ENCODE results near the gene ERBB2.
A peak's percentile ranks its signal among the peaks of the same experiment; 100 is the strongest.
"Not testable (repeated sequence)": the region's sequence is repeated elsewhere in the genome, so short reads cannot be mapped to it uniquely, and the experiment has no call there.

The ERBB2 gene

DNA sequence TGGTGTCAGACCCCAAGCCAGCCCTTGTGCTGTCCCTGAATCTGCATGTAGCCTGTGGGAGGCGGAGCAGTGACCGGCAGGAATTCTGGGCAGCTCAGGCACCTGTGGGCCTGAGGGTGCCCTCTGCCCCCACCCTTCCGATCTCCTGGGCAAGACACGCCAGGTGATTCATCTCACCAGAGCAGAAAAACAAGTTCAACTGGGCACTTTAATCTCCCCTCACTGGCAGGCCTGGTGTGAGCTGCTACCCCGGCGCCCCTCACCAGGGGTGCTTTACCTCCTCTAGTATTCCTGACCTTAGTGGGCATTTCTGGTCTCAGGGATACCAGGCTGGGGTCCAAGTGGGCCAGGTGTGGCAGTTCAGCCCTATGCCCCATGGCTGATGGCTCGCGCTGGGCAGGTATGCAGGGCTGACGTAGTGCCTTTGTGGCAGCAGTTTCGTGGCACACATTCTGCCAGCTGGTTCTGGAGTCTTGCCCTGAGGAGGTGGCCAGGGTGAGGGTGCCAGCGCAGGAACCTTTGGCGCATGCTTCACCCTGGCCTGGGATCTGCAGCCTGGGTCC is 6.0 kb downstream of the ERBB2 start:
- DNase-seq: no peak

DNA sequence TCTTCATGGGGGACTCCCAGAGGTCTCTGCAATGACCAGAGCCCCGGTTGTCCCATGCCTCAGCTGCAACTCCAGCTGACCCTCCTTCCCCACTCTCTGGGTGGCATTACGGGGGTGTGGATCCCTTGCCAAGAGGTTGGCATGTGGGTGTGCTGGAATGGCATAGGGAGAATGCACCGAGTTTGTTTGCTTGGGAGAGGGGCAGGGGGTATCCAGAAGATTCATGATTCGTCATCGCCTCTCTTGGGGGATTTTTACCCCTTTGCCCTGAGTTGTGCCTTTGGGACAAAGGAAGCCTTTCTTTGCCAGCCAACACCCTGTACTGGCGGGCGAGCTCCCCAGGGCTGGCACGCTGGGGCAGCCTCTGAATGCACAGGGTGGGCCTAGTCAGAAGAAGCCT is 6.5 kb downstream of the ERBB2 start:
- DNase-seq: no peak

DNA sequence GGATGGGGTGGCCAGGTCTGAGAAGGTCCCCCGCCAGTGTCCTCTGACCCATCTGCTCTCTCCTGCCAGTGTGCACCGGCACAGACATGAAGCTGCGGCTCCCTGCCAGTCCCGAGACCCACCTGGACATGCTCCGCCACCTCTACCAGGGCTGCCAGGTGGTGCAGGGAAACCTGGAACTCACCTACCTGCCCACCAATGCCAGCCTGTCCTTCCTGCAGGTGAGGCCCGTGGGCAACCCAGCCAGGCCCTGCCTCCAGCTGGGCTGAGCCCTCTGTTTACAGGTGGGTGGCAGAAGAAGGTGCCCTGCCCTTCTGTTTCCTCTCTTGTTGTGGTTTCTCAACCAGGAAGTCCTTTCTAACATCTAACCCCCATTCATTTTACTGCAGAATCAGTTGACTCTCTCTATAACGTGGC is 7.1 kb downstream of the ERBB2 start:
- DNase-seq: peak in 1 of 2 donors; percentile 19

DNA sequence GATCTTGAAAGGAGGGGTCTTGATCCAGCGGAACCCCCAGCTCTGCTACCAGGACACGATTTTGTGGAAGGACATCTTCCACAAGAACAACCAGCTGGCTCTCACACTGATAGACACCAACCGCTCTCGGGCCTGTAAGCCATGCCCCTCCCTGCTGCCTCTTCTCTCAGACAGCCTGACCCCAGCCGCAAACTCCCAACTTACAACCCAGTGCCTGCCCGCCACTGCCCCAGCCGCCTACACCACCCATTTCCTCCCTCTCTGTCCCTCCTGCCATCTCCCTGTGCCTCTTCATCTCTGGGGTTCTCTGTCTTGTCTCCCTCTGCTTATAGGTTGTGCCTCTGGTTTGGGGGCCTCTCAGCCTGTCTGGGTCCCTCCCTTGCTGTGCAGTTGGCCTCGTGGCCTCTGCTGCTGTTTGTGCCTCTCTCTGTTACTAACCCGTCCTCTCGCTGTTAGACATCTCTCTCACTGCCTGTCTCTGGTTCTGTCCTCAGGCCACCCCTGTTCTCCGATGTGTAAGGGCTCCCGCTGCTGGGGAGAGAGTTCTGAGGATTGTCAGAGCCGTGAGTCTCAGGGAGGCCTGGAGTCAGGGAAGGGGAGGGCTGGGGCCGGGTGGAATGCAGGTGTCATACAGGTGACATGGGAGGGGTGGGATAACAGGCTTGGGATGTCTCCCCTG is 9.6 kb downstream of the ERBB2 start:
- peak in 1 of 2 donors; percentile 8 for DNase-seq

DNA sequence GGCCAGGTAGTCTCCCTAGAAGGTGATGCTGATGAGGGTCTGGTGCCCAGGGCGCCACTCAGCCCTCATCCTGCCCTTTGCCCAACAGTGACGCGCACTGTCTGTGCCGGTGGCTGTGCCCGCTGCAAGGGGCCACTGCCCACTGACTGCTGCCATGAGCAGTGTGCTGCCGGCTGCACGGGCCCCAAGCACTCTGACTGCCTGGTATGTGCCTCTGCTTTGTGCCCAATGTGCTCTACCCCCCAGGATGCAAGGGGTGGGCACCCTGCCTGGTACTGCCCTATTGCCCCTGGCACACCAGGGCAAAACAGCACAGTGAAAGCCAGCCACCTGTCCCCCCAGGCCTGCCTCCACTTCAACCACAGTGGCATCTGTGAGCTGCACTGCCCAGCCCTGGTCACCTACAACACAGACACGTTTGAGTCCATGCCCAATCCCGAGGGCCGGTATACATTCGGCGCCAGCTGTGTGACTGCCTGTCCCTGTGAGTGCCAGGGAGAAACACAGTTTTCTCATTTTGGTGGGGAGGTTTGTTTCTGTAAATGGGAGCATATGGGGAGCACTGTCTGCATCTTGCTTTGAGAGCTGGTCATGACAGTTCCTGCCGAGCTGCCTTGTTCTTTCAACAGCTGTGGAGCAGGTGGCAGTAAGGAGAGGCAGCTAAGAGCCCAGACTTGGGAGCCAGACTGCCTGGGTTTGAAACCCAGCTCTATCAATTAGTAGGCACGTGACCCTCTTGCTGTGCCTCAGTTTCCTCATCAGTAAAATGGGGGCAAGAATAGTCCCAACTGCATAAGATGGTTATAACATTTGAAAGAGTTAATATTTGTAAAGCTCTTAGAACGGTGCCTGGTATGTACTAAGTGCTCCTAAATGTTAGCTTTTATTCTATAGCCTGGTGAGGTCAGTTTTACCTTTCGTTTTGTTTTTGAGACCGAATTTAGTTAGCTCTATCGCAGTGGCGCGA is 10.4 kb downstream of the ERBB2 start:
- no peak for DNase-seq

DNA sequence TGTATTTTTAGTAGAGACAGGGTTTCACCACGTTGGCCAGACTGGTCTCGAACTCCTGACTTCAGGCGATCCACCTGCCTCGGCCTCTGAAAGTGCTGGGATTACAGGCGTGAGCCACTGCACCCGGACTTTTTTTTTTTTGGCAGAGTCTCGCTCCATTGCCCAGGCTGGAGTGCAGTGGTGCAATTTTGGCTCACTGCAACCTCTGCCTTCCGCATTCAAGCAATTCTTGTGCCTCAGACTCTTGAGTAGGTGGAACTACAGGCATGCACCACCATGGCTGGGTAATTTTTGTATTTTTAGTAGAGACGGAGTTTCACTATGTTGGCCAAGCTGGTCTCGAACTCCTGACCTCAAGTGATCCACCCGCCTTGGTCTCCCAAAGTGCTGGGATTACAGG is 11.2 kb downstream of the ERBB2 start:
- DNase-seq: not testable (repeated sequence)

DNA sequence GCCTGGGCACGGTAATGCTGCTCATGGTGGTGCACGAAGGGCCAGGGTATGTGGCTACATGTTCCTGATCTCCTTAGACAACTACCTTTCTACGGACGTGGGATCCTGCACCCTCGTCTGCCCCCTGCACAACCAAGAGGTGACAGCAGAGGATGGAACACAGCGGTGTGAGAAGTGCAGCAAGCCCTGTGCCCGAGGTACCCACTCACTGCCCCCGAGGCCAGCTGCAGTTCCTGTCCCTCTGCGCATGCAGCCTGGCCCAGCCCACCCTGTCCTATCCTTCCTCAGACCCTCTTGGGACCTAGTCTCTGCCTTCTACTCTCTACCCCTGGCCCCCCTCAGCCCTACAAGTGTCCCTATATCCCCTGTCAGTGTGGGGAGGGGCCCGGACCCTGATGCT is 12.0 kb downstream of the ERBB2 start:
- no peak for DNase-seq

DNA sequence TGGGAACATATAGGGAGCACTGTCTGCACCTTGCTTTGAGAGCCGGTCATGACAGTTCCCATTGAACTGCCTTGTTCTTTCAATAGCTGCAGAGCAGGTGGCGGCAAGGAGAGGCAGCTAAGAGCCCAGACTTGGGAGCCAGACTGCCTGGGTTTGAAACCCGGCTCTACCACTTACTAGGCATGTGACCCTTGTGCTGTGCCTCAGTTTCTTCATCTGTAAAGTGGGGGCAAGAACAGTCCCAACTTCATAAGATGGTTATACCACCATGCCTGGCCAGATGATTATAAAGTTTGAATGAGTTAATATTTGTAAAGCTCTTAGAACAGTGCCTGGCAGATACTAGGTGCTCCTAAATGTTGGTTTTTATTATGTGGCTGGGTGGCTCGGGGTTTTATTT is 14.4 kb downstream of the ERBB2 start:
- DNase-seq: no peak

DNA sequence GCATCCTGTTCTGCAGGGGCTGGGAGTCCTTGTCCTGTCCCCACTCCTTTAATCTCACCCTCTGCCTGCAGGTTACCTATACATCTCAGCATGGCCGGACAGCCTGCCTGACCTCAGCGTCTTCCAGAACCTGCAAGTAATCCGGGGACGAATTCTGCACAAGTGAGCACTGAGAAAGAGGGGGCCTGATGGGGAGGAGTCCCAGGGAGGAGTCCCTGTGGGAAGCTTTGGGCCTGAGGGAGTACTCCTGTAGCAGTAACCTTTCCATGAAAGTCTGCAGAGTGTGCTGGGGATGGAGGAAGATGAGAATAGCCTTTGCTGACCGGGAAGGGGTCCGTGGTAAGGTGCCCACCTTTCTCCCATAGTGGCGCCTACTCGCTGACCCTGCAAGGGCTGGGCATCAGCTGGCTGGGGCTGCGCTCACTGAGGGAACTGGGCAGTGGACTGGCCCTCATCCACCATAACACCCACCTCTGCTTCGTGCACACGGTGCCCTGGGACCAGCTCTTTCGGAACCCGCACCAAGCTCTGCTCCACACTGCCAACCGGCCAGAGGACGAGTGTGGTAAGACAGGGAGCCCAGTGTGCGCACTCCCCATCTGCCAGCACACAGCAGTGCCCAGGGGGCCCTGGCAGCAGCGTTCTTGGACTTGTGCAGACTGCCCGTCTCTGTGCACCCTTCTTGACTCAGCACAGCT is 15.7 kb downstream of the ERBB2 start:
- DNase-seq: no peak

DNA sequence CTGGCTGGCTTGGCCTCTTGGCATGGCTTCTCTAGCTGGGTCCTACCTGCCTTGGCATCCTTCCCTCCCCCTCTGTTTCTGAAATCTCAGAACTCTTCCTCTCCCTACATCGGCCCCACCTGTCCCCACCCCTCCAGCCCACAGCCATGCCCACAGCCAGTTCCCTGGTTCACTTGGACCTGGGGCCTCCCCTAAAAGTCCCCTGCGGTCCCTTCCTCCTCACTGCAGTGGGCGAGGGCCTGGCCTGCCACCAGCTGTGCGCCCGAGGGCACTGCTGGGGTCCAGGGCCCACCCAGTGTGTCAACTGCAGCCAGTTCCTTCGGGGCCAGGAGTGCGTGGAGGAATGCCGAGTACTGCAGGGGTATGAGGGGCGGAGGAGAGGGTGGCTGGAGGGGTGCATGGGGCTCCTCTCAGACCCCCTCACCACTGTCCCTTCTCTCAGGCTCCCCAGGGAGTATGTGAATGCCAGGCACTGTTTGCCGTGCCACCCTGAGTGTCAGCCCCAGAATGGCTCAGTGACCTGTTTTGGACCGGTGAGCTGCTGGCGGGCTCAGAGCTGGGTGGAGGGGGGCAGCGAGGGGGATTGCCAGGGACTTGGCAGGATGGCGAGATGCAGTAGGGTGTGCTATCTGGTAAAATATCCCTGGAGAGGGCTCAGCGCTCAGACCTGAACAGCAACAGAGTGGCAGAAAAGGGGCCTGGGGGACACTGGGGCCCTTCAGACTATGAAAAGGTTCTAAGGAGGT is 16.4 kb downstream of the ERBB2 start:
- no peak for DNase-seq

DNA sequence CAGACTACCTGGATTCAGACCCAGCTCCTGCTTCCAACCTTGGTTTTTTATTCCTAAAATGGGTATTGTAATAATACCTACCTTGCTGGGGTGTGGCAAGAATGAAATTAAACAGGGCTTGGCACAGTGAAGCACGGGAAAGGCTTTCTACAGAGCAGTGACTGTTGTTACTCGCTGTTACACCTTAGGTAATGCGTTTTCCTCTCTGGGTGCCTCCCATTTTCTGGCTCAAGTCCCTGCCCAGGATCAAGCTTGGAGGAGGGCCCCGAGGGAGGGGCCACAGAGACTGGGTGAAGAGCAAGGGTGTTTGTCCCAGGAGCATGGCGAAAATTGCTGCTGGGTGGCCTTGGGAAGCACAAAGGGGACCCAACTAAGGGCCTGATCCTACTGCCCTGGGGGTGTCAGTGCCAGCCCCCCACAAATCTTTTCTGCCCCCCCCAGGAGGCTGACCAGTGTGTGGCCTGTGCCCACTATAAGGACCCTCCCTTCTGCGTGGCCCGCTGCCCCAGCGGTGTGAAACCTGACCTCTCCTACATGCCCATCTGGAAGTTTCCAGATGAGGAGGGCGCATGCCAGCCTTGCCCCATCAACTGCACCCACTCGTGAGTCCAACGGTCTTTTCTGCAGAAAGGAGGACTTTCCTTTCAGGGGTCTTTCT is 17.1 kb downstream of the ERBB2 start:
- DNase-seq: no peak

DNA sequence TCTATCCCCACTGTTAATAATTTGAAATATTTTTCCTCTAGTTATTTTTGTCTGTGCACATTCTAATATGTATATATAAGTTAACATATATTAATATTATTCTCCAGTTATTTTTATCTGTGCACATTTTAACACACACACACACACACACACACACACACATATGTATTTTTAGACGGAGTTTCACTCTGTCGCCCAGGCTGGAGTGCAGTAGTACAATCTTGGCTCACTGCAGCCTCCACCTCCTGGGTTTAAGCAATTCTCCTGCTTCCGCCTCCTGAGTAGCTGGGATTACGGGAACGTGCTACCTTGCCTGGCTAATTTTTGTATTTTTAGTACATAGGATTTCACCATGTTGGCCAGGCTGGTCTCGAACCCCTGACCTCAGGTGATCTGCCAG is 17.8 kb downstream of the ERBB2 start:
- DNase-seq: no peak

DNA sequence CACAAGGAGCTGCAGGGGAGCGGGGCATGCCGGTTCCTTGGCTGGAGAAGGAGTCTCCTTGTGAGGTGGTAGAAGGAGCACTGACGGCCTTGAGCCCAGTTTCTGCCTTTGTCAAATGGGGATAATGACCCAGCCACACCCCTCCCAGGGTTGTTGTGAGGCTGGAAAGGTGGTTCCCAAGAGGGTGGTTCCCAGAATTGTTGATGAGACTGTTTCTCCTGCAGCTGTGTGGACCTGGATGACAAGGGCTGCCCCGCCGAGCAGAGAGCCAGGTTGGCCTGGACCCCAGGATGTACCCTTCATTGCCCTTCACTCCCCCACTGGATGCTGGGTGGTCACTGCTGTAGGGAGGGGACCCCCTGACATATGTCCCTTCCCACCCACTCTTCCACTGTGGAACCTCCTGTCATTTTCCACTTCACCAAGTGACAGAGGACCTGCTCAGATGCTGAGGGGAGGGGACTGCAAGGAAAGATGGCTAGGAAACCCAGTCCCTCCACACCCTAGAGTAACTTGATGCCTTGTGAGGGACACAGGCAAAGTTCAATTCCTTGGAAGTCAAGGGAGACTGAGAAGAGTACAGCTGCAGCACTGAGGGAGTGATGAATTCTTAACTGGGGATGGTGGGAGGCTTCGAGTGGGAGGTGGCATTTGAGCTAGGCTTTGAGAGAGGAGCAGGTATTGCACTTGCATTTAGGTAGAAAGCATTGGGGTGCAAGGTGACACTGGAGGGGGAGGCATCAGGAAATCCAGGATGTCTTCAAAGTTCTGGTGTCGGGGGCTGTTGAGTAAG is 19.9 kb downstream of the ERBB2 start:
- no peak for DNase-seq

DNA sequence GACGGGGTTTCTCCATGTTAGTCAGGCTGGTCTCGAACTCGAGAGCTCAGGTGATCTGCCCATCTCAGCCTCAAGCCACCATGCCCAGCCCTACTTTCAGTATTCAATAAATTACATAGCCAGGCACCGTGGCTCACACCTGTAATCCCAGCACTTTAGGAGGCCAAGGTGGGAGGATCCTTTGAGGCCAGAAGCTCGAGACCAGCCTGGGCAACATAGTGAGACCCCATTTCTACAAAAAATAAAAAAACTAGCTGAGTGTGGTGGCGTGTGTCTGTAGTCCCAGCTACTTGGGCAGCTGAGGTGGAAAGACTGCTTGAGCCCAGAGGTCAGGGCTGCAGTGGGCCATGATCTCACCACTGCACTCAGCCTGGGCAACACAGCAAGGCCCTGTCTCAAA is 22.2 kb downstream of the ERBB2 start:
- DNase-seq: no peak

DNA sequence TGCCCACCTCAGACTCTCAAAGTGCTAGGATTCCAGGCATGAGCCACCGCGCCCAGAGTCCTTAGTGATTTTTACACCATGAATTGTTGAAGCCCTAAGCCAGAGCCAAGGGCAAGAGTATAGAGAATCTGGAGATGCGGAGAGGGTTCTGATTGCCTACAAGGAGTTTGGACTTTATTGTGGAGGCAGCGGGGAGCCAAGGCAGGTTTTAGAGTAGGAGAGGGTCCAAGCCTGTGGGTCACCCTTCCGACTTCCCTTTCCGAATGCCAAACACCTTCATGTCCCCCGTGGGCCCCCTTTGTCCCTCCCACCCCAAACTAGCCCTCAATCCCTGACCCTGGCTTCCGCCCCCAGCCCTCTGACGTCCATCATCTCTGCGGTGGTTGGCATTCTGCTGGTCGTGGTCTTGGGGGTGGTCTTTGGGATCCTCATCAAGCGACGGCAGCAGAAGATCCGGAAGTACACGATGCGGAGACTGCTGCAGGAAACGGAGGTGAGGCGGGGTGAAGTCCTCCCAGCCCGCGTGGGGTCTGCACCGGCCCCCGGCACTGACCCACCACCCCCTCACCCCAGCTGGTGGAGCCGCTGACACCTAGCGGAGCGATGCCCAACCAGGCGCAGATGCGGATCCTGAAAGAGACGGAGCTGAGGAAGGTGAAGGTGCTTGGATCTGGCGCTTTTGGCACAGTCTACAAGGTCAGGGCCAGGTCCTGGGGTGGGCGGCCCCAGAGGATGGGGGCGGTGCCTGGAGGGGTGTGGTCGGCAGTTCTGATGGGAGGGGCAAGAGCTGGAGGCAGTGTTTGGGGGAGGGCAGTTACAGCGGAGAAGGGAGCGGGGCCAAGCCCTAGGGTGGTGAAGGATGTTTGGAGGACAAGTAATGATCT is 23.3 kb downstream of the ERBB2 start:
- DNase-seq: no peak

DNA sequence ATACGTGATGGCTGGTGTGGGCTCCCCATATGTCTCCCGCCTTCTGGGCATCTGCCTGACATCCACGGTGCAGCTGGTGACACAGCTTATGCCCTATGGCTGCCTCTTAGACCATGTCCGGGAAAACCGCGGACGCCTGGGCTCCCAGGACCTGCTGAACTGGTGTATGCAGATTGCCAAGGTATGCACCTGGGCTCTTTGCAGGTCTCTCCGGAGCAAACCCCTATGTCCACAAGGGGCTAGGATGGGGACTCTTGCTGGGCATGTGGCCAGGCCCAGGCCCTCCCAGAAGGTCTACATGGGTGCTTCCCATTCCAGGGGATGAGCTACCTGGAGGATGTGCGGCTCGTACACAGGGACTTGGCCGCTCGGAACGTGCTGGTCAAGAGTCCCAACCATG is 24.9 kb downstream of the ERBB2 start:
- no peak for DNase-seq

DNA sequence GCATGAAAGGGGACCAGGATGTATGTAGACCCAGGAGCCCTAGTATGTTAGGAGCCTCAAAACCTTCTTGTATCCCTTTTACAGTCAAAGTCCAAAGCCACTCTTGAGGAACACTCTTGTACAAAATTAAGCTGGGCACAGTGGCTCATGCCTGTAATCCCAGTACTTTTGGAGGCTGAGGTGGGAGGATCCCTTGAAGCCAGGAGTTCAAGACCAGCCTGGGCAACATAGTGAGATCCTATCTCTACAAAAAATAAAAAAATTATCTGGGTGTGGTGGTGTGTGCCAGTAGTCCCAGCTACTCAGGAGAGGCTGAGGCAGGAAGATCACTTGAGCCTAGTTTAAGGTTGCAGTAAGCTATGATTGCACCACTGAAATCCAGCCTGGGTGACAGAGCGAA is 26.1 kb downstream of the ERBB2 start:
- DNase-seq: not testable (repeated sequence)

DNA sequence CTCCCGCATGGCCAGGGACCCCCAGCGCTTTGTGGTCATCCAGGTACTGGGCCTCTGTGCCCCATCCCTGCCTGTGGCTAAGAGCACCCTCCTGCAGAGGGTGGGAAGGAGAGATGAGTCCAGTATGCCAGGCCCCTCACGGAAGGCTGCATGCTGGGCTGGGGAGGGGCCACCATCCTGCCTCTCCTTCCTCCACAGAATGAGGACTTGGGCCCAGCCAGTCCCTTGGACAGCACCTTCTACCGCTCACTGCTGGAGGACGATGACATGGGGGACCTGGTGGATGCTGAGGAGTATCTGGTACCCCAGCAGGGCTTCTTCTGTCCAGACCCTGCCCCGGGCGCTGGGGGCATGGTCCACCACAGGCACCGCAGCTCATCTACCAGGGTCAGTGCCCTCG is 26.8 kb downstream of the ERBB2 start:
- DNase-seq: no peak

DNA sequence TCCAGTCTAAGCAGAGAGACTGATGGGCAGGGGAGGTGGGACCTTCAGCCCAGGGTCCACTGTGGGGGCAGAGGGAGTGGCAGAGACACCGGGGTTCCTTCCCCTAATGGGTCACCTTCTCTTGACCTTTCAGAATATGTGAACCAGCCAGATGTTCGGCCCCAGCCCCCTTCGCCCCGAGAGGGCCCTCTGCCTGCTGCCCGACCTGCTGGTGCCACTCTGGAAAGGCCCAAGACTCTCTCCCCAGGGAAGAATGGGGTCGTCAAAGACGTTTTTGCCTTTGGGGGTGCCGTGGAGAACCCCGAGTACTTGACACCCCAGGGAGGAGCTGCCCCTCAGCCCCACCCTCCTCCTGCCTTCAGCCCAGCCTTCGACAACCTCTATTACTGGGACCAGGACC is 27.7 kb downstream of the ERBB2 start:
- no peak for DNase-seq

DNA sequence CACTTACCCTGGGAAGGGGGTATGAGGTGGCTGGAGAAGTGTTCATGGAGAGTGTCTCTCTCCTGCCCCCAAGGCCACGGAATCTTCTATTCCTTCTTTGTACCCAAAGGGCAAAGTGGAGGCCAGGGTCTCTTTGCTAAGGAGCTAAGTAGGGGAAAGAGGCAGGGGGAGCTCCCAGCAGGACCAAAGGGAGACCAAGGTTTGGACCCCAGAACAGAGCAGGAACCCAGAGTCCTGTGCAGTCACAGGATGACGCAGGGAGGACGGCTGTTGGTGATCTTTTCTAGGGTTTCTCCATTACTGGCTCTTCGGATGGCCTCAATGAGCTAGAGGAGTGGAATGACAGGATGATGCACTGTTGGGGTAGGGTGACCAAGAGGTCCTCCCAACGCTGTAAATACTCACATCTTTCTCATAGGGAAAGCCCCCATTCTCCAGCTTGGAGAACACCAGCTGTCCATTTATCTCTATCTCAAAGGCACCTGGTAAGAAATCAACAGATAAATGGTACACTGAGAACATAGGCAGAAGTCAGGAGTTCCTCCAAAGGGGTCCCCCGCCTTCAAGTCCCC is 29.5 kb downstream of the ERBB2 start:
- no peak for DNase-seq

Measured in CD4-positive, alpha-beta T cell treated with Interleukin-1 beta for 1 hour (primary cell).